Astrocyte of the cerebellum (primary cell): ENCODE results near the gene RBCK1.

Experiments
- DNase-seq: peaks from one replicate; pipeline ENCODE4 v3.0.0-alpha.2; 2011; ENCODE audit warnings: low read depth
- H3K4me3 ChIP-seq: 2 replicates; pipeline ENCODE4 v1.5.1; 2011; ENCODE audit warnings: mild to moderate bottlenecking, low read depth, low read length, moderate library complexity
- CTCF ChIP-seq: IDR thresholded peaks from 2 replicates; pipeline ENCODE4 v1.5.1; 2012; ENCODE audit warnings: low read length, low read depth, moderate library complexity, mild to moderate bottlenecking; ENCODE audit errors: missing control alignments
- in situ Hi-C: cut with HindIII; loops from 2 replicates; pipeline ENCODE4 v1.10.0; 2017; ENCODE audit warnings: low sequenced_read_pairs

RBCK1 gene

GRCh38 chr20:412081-412480 is 4.0 kb downstream of the RBCK1 start:
- in situ Hi-C loops, result no loop called here
- H3K4me3 ChIP-seq, result no peak overlapping the region
- DNase-seq, result no peak
- no peak for TF ChIP-seq CTCF

- in situ Hi-C loops, result no loop called here
- no peak overlapping the region for H3K4me3 ChIP-seq
- no peak for DNase-seq
- TF ChIP-seq CTCF, result no peak
These were observed 6.1 kb downstream of the RBCK1 start for GRCh38 chr20:414161-414560.

- no peak for DNase-seq
- no peak overlapping the region for H3K4me3 ChIP-seq
- in situ Hi-C loops, result no loop called here
- TF ChIP-seq CTCF, result no peak
These were observed 7.8 kb downstream of the RBCK1 start for GRCh38 chr20:415820-416322.

GRCh38 chr20:416950-417800 is 9.1 kb downstream of the RBCK1 start:
- no peak overlapping the region for H3K4me3 ChIP-seq
- DNase-seq, result no peak
- in situ Hi-C loops, result no loop called here
- TF ChIP-seq CTCF, result no peak

GRCh38 chr20:417801-418342 is 9.8 kb downstream of the RBCK1 start:
- no peak for TF ChIP-seq CTCF
- in situ Hi-C loops, result no loop called here
- H3K4me3 ChIP-seq, result no peak overlapping the region
- DNase-seq, result no peak

GRCh38 chr20:418858-419365 is 10.8 kb downstream of the RBCK1 start:
- no peak for TF ChIP-seq CTCF
- in situ Hi-C loops, result no loop called here
- H3K4me3 ChIP-seq, result no peak overlapping the region
- DNase-seq, result no peak
